K562 (cell line): ENCODE results near the gene HIVEP1.

Experiments used
- ATF7 ChIP-seq: fragments of 450-650 bp; IDR thresholded peaks from 2 replicates; pipeline ENCODE4 v1.7.1; 2014; ENCODE audit warnings: mild to moderate bottlenecking, moderate library complexity
- CTCFL ChIP-seq: IDR thresholded peaks from 2 replicates; pipeline ENCODE4 v1.6.1; 2011; ENCODE audit warnings: borderline replicate concordance, low read depth, mild to moderate bottlenecking, moderate library complexity, low read length; ENCODE audit not compliant: insufficient read depth, poor library complexity, severe bottlenecking
- EGR1 ChIP-seq: fragments of 450-650 bp; conservative IDR thresholded peaks from 2 replicates; pipeline ENCODE4 v1.6.1; 2017; ENCODE audit warnings: mild to moderate bottlenecking
- EP300 ChIP-seq: IDR thresholded peaks from 2 replicates; pipeline ENCODE4 v1.6.1; 2012; ENCODE audit warnings: low read length, improper control_type of control experiment
- ESRRA ChIP-seq: fragments of 450-650 bp; IDR thresholded peaks from 2 replicates; pipeline ENCODE4 v1.6.1; 2014; ENCODE audit warnings: low read depth, mild to moderate bottlenecking, moderate library complexity, borderline replicate concordance
- HNRNPUL1 ChIP-seq: fragments of 200-400 bp; formaldehyde crosslinking; IDR thresholded peaks from 2 replicates; pipeline ENCODE4 v1.6.1; 2017; ENCODE audit warnings: low read length
- MAFK ChIP-seq: IDR thresholded peaks from 2 replicates; pipeline ENCODE4 v1.6.1; 2011; ENCODE audit warnings: low read length, improper control_type of control experiment
- NFE2L1 ChIP-seq: fragments of 450-650 bp; IDR thresholded peaks from 2 replicates; pipeline ENCODE4 v1.6.1; 2016; ENCODE audit warnings: missing genetic modification characterization, low read depth, mild to moderate bottlenecking, missing compliant biosample characterization, moderate library complexity, borderline replicate concordance
- ZNF24 ChIP-seq: fragments of 450-650 bp; IDR thresholded peaks from 2 replicates; pipeline ENCODE4 v1.6.1; 2016
- ZNF277 ChIP-seq: fragments of 250-450 bp; sonication (Bioruptor Pico); IDR thresholded peaks from 2 replicates; pipeline ENCODE4 v1.8.0; 2022; ENCODE audit warnings: inconsistent platforms, mild to moderate bottlenecking, moderate library complexity, borderline replicate concordance
- TF ChIP-seq, protein P1 (sequence below): sonication (generic); formaldehyde crosslinking; IDR thresholded peaks from 2 replicates; pipeline ENCODE4 v1.5.0; 2020; ENCODE audit warnings: missing genetic modification reagents
- TF ChIP-seq, protein P2 (sequence below): fragments of 250-450 bp; sonication (Bioruptor Pico); IDR thresholded peaks from 2 replicates; pipeline ENCODE4 v1.8.0; 2021; ENCODE audit warnings: moderate library complexity, mild to moderate bottlenecking, inconsistent platforms
- TF ChIP-seq, protein P3 (sequence below): fragments of 450-650 bp; formaldehyde crosslinking; IDR thresholded peaks from 2 replicates; pipeline ENCODE4 v1.4.0; 2022; ENCODE audit warnings: missing genetic modification characterization

DNA sequence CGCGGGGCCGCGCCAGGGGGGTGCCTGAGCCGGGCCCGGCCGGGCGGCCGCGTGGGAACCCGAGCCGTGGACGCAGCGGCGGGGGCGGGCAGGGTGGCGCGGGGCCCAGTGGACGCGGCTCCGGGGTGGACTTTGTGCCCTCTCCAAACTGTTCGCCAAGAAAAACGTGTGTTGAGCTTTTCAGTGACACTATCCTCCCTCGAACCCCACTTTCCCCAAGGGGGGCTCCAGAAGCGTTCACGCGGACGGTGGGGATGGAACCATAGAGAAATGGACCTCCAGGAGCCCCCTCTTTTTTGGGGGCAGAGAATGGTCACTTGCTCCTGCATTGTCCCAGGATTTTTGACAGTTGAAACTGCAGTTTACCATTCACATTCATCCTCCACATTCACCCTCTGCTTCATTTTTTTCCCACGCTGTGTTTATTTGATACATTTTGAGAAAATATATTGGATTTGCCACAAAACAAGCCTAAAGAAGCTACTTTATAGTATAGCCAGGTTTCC, 2.9 kb upstream of the HIVEP1 start:
- TF ChIP-seq, protein P1, sequence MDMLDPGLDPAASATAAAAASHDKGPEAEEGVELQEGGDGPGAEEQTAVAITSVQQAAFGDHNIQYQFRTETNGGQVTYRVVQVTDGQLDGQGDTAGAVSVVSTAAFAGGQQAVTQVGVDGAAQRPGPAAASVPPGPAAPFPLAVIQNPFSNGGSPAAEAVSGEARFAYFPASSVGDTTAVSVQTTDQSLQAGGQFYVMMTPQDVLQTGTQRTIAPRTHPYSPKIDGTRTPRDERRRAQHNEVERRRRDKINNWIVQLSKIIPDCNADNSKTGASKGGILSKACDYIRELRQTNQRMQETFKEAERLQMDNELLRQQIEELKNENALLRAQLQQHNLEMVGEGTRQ (CRISPR knock-in tag), result no peak
- TF ChIP-seq, protein P2, sequence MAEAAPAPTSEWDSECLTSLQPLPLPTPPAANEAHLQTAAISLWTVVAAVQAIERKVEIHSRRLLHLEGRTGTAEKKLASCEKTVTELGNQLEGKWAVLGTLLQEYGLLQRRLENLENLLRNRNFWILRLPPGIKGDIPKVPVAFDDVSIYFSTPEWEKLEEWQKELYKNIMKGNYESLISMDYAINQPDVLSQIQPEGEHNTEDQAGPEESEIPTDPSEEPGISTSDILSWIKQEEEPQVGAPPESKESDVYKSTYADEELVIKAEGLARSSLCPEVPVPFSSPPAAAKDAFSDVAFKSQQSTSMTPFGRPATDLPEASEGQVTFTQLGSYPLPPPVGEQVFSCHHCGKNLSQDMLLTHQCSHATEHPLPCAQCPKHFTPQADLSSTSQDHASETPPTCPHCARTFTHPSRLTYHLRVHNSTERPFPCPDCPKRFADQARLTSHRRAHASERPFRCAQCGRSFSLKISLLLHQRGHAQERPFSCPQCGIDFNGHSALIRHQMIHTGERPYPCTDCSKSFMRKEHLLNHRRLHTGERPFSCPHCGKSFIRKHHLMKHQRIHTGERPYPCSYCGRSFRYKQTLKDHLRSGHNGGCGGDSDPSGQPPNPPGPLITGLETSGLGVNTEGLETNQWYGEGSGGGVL (CRISPR knock-in tag), result no peak
- TF ChIP-seq EGR1 (peak; percentile 38), CTCFL (no peak), EP300 (no peak; the same call in 1 of the 2 replicates), NFE2L1 (no peak), MAFK (no peak), ATF7 (no peak), ZNF277 (CRISPR knock-in tag) (no peak), HNRNPUL1 (no peak), ESRRA (no peak), ZNF24 (no peak)
- TF ChIP-seq, protein P3, sequence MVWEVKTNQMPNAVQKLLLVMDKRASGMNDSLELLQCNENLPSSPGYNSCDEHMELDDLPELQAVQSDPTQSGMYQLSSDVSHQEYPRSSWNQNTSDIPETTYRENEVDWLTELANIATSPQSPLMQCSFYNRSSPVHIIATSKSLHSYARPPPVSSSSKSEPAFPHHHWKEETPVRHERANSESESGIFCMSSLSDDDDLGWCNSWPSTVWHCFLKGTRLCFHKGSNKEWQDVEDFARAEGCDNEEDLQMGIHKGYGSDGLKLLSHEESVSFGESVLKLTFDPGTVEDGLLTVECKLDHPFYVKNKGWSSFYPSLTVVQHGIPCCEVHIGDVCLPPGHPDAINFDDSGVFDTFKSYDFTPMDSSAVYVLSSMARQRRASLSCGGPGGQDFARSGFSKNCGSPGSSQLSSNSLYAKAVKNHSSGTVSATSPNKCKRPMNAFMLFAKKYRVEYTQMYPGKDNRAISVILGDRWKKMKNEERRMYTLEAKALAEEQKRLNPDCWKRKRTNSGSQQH (CRISPR knock-in tag), result no peak
